Neural progenitor cell (in vitro differentiated cells): ENCODE data around the gene CAMKMT. TPM values are rescaled to one million over a fixed set of nuclear protein-coding genes. Genes with fewer than 3 reads are reported as not detected.
A peak's percentile ranks its signal among the peaks of the same experiment; 100 is the strongest.

ENCODE experiments used
- DNase-seq: peaks from one replicate; pipeline ENCODE4 v3.0.0-alpha.2; 2016; ENCODE audit warnings: low spot score
- H2AFZ ChIP-seq: fragments of 200-600 bp; sonication (generic); replicated peaks from 2 replicates; pipeline ENCODE4 v1.6.1; 2016; ENCODE audit warnings: antibody characterized with exemption
- H3F3A ChIP-seq: fragments of 200-600 bp; sonication (generic); 2 replicates; pipeline ENCODE4 v1.6.1; 2016; ENCODE audit warnings: antibody characterized with exemption, low read depth
- H3K27ac ChIP-seq: fragments of 200-600 bp; sonication (generic); 2 replicates; pipeline ENCODE4 v1.5.1; 2016; ENCODE audit warnings: mild to moderate bottlenecking
- H3K27me3 ChIP-seq: fragments of 200-600 bp; sonication (generic); 2 replicates; pipeline ENCODE4 v1.6.1; 2016; ENCODE audit warnings: mild to moderate bottlenecking, moderate library complexity
- H3K36me3 ChIP-seq: fragments of 200-600 bp; sonication (generic); 2 replicates; pipeline ENCODE4 v1.5.1; 2016
- H3K4me1 ChIP-seq: fragments of 200-600 bp; sonication (generic); 2 replicates; pipeline ENCODE4 v1.6.1; 2016; ENCODE audit warnings: mixed run types
- H3K4me2 ChIP-seq: fragments of 200-600 bp; sonication (generic); 2 replicates; pipeline ENCODE4 v1.6.1; 2016
- H3K4me3 ChIP-seq: fragments of 200-600 bp; sonication (generic); 2 replicates; pipeline ENCODE4 v1.5.1; 2016
- H3K79me2 ChIP-seq: fragments of 200-600 bp; sonication (generic); 2 replicates; pipeline ENCODE4 v1.6.1; 2016; ENCODE audit warnings: low read depth
- H3K9ac ChIP-seq: fragments of 200-600 bp; sonication (generic); 2 replicates; pipeline ENCODE4 v1.6.1; 2016
- H3K9me3 ChIP-seq: fragments of 200-600 bp; sonication (generic); 2 replicates; pipeline ENCODE4 v1.5.1; 2016; ENCODE audit warnings: low read depth
- H4K20me1 ChIP-seq: fragments of 200-600 bp; sonication (generic); 2 replicates; pipeline ENCODE4 v1.6.1; 2016; ENCODE audit warnings: low read depth
- H3K27ac Mint-ChIP-seq: 3 replicates; pipeline ENCODE4 v1.8.0; 2021; ENCODE audit warnings: mixed read lengths
- H3K27me3 Mint-ChIP-seq: 2 replicates; pipeline ENCODE4 v1.8.0; 2022; ENCODE audit warnings: low read depth, mild to moderate bottlenecking, inconsistent platforms, moderate library complexity, mixed read lengths; ENCODE audit not compliant: insufficient read depth
- H3K36me3 Mint-ChIP-seq: 3 replicates; pipeline ENCODE4 v1.8.0; 2021; ENCODE audit warnings: mixed read lengths
- H3K4me1 Mint-ChIP-seq: 3 replicates; pipeline ENCODE4 v1.8.0; 2021; ENCODE audit warnings: mixed read lengths
- H3K4me3 Mint-ChIP-seq: 3 replicates; pipeline ENCODE4 v1.8.0; 2021; ENCODE audit warnings: mild to moderate bottlenecking, moderate library complexity, mixed read lengths
- H3K9me3 Mint-ChIP-seq: 3 replicates; pipeline ENCODE4 v1.8.0; 2020; ENCODE audit warnings: mixed read lengths
- EZH2 ChIP-seq: fragments of 200-600 bp; sonication (generic); IDR thresholded peaks from 2 replicates; pipeline ENCODE4 v1.6.1; 2017; ENCODE audit warnings: antibody characterized with exemption, mild to moderate bottlenecking, moderate library complexity
- EZH2phosphoT487 ChIP-seq: fragments of 200-600 bp; sonication (generic); IDR thresholded peaks from 2 replicates; pipeline ENCODE4 v1.6.1; 2017; ENCODE audit warnings: antibody characterized with exemption
- total RNA-seq: library from RNA; depleted of rRNA; stranded (reverse); fragments of >200 nt; gene quantifications from 2 replicates; pipeline ENCODE4 v1.2.3, GENCODE V29; 2015; ENCODE audit warnings: low replicate concordance
- TF ChIP-seq, protein P1 (sequence below): fragments of 200-600 bp; sonication (generic); IDR thresholded peaks from 2 replicates; pipeline ENCODE4 v1.5.1; 2017; ENCODE audit warnings: antibody characterized with exemption, mild to moderate bottlenecking

The CAMKMT gene
- total RNA-seq, 1 donor from 2014 or later = 28.5 TPM

DNA sequence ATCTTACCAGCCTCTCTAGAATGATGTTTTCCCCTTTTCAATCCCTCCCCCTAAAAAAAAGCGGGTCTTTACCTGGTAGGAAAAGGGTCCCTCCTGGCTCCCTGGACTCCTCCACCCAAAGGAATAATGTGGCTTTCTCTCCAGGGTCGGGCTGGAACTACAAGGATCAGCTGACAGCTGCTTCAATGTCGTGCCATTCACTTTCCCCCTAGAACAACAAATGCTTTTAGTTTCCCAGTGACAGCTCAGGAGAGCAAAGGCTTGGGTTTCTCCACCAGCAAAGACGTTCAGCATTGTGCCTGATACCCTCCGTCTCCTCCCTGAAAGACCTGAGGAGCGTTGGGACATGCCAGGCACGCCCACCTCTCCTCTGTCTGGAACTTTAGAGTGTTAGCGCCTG is 405.9 kb downstream of the CAMKMT start:
- peaks cover 47% of the 10 kb centered on the region for H3K4me1 Mint-ChIP-seq
- no peaks in the 10 kb centered on the region for H3K36me3 ChIP-seq
- H2AFZ ChIP-seq = no peak overlapping the region
- no peak overlapping the region for H3K27ac Mint-ChIP-seq
- peaks cover 60% of the 10 kb centered on the region for H3F3A ChIP-seq
- H3K9me3 ChIP-seq = no peaks in the 10 kb centered on the region
- H3K9me3 Mint-ChIP-seq = no peaks in the 10 kb centered on the region
- no peak overlapping the region for H3K9ac ChIP-seq
- H3K4me3 Mint-ChIP-seq = no peak overlapping the region
- no peaks in the 10 kb centered on the region for H3K36me3 Mint-ChIP-seq
- peaks cover 19% of the 10 kb centered on the region for H4K20me1 ChIP-seq
- peaks cover 48% of the 10 kb centered on the region for H3K27me3 Mint-ChIP-seq
- no peak overlapping the region for H3K4me3 ChIP-seq
- H3K4me1 ChIP-seq = peaks cover 82% of the 10 kb centered on the region
- TF ChIP-seq EZH2phosphoT487 (no peak), EZH2 (no peak)
- TF ChIP-seq, protein P1, sequence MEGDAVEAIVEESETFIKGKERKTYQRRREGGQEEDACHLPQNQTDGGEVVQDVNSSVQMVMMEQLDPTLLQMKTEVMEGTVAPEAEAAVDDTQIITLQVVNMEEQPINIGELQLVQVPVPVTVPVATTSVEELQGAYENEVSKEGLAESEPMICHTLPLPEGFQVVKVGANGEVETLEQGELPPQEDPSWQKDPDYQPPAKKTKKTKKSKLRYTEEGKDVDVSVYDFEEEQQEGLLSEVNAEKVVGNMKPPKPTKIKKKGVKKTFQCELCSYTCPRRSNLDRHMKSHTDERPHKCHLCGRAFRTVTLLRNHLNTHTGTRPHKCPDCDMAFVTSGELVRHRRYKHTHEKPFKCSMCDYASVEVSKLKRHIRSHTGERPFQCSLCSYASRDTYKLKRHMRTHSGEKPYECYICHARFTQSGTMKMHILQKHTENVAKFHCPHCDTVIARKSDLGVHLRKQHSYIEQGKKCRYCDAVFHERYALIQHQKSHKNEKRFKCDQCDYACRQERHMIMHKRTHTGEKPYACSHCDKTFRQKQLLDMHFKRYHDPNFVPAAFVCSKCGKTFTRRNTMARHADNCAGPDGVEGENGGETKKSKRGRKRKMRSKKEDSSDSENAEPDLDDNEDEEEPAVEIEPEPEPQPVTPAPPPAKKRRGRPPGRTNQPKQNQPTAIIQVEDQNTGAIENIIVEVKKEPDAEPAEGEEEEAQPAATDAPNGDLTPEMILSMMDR = no peak
- peak overlapping the region; percentile 73 for H3K4me2 ChIP-seq
- no peaks in the 10 kb centered on the region for H3K79me2 ChIP-seq
- no peak overlapping the region for H3K27ac ChIP-seq
- peaks cover 30% of the 10 kb centered on the region for H3K27me3 ChIP-seq
- DNase-seq = peak; percentile 16

DNA sequence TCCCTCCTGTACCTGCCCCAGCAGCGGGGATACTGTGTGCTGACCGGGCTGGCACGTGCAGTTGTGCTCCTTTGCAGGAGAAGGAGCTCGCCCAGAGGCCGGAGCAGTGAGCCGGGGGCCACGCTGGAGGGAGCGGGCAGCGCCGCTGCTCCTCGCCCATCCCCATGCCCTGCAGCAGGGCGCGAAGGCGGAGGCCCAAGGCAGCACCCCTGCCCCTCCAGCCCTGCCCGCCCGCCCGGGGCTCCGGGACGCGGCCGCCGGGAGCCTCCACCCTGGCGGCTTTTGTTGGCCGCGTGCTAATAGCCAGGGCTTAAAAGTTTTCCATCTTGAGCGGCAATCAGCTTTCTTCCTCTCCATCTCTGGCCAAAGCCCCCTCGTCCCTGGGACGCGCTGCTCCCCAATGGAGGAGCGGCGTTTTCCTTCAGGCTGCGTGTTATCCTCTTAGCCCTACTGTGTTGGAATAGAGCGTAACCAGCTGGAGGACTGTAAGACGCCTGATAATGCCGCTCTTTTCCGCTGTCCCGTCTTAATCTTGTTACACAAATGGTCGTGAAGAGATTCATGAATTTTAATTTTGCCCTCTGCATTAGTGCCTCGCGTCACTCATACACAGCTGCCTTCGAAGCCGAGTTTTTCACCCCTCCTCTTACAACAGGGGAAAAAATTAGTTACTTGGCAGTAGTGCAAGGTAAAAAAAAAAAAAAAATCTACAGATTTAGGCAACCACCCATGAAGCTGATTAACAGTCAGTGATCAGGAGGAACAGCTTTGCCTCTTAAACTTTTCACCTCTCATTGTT is 406.9 kb downstream of the CAMKMT start:
- H3K9me3 Mint-ChIP-seq = no peaks in the 10 kb centered on the region
- no peak overlapping the region for H2AFZ ChIP-seq

DNA sequence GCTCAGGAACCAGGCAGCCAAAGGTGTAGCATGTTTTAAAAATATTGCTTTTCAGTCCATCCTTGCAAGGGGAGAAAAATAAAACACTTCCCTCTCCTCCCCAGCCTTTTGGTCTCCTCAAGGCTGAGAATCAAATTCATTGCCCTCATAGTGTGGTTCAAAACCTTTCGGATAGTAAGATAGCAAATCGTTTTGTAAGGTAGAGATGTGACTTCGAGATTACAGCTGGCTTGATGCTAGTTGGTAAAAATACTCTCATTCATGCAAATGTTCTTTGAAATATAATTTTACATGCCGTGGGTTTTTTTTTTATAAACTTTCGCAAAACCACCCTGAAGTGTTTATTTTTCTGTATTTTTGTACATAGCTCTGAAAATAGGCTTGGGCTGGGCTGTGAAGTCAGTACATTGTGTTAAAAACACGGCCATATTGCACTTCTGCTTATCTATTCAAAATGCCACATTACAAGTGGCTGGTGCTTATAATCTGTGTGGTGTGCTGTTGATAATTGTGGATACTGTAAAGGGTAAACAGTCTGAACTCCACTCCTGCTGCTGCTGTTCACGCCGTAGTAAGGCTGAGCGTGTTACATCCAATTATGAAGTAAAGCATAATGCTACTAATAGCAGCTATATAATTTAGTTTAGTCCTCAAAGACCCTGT is 407.7 kb downstream of the CAMKMT start:
- H3K4me3 Mint-ChIP-seq = no peak overlapping the region

More for the DNA sequence above, 406.9 kb downstream of the CAMKMT start:
- Histone ChIP-seq H3F3A (peaks cover 61% of the 10 kb centered on the region), H3K79me2 (no peaks in the 10 kb centered on the region), H3K4me2 (peak overlapping the region; percentile 73), H4K20me1 (peaks cover 19% of the 10 kb centered on the region), H3K9me3 (no peaks in the 10 kb centered on the region), H3K27ac (peak overlapping the region; percentile 75), H3K4me3 (peak overlapping the region; percentile 30), H3K36me3 (no peaks in the 10 kb centered on the region), H3K4me1 (peaks cover 82% of the 10 kb centered on the region), H3K9ac (no peak overlapping the region), H3K27me3 (peaks cover 30% of the 10 kb centered on the region)
- Mint-ChIP-seq H3K36me3 (no peaks in the 10 kb centered on the region), H3K4me3 (peak overlapping the region; percentile 44), H3K27ac (no peak overlapping the region), H3K4me1 (peaks cover 43% of the 10 kb centered on the region), H3K27me3 (peaks cover 48% of the 10 kb centered on the region)
- TF ChIP-seq EZH2 (no peak), EZH2phosphoT487 (peak; percentile 67)
- TF ChIP-seq, protein P1 = no peak
- peak; percentile 90 for DNase-seq

More for the DNA sequence above, 407.7 kb downstream of the CAMKMT start:
- peak overlapping the region; percentile 30 for H3K4me3 ChIP-seq
- peaks cover 66% of the 10 kb centered on the region for H3F3A ChIP-seq
- H3K9ac ChIP-seq = no peak overlapping the region
- DNase-seq = no peak
- H3K36me3 ChIP-seq = no peaks in the 10 kb centered on the region
- Mint-ChIP-seq H3K27me3 (peaks cover 46% of the 10 kb centered on the region), H3K36me3 (no peaks in the 10 kb centered on the region), H3K27ac (no peak overlapping the region), H3K9me3 (no peaks in the 10 kb centered on the region), H3K4me1 (peaks cover 45% of the 10 kb centered on the region)
- H2AFZ ChIP-seq = no peak overlapping the region
- peaks cover 85% of the 10 kb centered on the region for H3K4me1 ChIP-seq
- peak overlapping the region; percentile 73 for H3K4me2 ChIP-seq
- no peaks in the 10 kb centered on the region for H3K9me3 ChIP-seq
- TF ChIP-seq, protein P1 = no peak
- no peak for TF ChIP-seq EZH2
- TF ChIP-seq EZH2phosphoT487 = no peak
- peaks cover 19% of the 10 kb centered on the region for H4K20me1 ChIP-seq
- H3K79me2 ChIP-seq = no peaks in the 10 kb centered on the region
- H3K27ac ChIP-seq = no peak overlapping the region
- peaks cover 30% of the 10 kb centered on the region for H3K27me3 ChIP-seq
